GM10266 (cell line): ENCODE measurements around the gene EFCAB7.

Source experiments
- DNase-seq: peaks from one replicate; pipeline ENCODE4 v3.0.0; 2012; ENCODE audit errors: extremely low spot score
- TF ChIP-seq, protein P1 (sequence below): IDR thresholded peaks from 2 replicates; pipeline ENCODE4 v1.5.1; 2012; ENCODE audit warnings: mild to moderate bottlenecking, low read depth; ENCODE audit not compliant: control insufficient read depth, insufficient read depth; ENCODE audit errors: missing control alignments

The EFCAB7 gene

GRCh38 chr1:63593886-63594605 is 70.7 kb downstream of the EFCAB7 start:
- TF ChIP-seq, protein P1, sequence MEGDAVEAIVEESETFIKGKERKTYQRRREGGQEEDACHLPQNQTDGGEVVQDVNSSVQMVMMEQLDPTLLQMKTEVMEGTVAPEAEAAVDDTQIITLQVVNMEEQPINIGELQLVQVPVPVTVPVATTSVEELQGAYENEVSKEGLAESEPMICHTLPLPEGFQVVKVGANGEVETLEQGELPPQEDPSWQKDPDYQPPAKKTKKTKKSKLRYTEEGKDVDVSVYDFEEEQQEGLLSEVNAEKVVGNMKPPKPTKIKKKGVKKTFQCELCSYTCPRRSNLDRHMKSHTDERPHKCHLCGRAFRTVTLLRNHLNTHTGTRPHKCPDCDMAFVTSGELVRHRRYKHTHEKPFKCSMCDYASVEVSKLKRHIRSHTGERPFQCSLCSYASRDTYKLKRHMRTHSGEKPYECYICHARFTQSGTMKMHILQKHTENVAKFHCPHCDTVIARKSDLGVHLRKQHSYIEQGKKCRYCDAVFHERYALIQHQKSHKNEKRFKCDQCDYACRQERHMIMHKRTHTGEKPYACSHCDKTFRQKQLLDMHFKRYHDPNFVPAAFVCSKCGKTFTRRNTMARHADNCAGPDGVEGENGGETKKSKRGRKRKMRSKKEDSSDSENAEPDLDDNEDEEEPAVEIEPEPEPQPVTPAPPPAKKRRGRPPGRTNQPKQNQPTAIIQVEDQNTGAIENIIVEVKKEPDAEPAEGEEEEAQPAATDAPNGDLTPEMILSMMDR = no peak
- DNase-seq = peak; percentile 64

DNA sequence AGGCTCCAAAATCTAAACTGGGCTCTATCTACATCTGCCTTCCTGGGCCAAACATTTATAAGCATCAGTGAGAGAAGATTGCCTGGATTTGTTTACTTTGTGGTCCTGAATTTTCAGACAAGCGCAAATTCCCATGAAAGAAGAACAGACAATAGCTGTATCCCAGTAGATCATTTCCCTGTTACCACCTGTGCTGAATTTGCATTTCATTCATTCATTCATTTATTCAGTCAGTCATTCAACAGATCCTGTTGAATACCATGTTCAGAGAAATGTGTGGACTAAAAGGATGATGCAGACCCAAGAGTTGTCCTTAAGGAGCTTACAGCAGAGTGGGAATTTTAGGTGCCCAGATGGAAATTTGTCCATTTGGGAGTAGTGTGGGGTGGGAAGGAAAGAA is 72.1 kb downstream of the EFCAB7 start:
- TF ChIP-seq, protein P1 = no peak

DNA sequence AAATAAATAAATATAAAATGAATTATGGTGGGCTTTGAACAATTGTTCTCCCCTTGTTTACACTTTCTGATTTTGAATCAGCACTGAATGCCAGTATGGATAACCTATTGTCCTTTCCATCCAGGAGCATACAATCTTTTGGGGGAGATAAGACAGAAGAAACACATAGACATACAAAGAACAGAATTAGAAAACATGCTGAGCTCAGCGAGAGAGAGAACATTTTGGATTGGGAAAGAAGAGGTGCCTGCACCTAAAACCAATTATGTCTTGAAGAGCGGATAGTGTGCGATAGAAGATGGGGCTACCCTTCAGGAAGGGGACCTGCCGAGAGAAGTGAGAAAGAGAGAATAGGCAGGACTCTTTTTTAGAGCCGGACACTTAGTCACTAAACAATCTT is 76.5 kb downstream of the EFCAB7 start:
- TF ChIP-seq, protein P1 = no peak
- DNase-seq = no peak

More for the DNA sequence above, 72.1 kb downstream of the EFCAB7 start:
- no peak for DNase-seq

- DNase-seq = no peak
- TF ChIP-seq, protein P1 = no peak
Measured at GRCh38 chr1:63600248-63600647, 76.9 kb downstream of the EFCAB7 start.

GRCh38 chr1:63601061-63601460 is 77.7 kb downstream of the EFCAB7 start:
- TF ChIP-seq, protein P1 = no peak
- DNase-seq = no peak

DNA sequence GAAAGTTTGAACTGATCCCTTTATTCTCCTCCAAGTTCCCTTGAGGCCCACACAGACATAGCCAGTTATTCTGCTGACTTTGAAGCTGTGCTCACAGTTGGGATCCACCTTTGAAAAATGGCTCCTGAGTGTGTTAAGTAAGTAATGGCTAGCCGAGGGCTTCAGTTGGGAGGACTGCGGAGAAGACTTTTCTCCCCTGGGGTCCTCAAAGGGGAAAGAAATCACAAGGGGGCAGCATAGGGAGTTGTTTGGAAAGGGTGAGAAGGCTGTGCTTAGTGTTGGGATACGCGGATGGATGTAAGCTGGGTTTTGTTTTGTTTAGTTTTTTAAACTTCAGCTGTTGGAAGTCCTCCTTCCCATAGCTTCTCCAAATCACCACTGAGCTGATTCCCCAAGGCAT is 78.1 kb downstream of the EFCAB7 start:
- TF ChIP-seq, protein P1 = no peak
- DNase-seq = no peak

DNA sequence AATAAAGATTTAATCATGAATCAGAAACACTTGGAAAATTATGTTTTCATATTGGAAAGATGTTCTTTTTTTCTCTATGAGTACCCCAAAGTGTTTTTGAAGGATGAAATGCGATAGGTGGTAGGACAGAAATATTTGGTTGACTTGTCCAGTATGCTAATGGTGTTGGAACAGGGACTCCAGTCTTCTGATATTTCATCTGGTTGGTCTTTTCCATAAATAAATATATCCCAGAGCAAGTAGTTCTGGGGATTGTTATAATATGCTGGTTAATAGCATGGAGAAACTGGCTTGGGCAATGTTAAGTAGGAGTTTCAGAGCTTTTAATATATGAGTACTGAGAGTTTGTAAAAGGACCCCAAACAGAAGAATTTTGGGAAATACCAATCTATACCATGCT is 78.6 kb downstream of the EFCAB7 start:
- TF ChIP-seq, protein P1 = no peak
- DNase-seq = no peak
